HG03571 (cell line): ENCODE data around the gene FBXO34.
A peak's percentile ranks its signal among the peaks of the same experiment; 100 is the strongest.
"Not testable (repeated sequence)": the region's sequence is repeated elsewhere in the genome, so short reads cannot be mapped to it uniquely, and the experiment has no call there.

Experiments
- ATAC-seq: cut with Tn5 transposase; IDR thresholded peaks from one replicate; pipeline ENCODE4 v1.9.1; 2021; ENCODE audit not compliant: unreplicated experiment

Gene FBXO34

DNA sequence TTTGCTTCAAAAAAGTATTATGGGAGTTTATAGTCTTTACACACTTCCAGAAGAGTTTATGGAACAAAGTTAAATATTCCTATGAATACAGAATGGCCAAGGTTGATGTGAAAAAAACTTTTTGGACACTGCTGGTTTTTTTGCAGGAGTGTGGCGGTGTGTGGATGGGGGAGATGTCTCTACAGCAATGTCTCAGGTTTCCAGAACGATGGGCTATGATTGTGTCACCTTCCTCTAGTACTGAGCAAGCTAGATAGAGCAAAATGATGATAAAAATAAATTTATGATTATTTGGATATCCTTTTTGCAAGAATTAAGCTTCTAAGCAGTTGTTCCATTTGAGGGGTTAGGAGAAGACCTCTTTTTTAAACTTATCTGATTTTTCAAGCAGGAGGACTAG, 37.9 kb downstream of the FBXO34 start:
- ATAC-seq: no peak

DNA sequence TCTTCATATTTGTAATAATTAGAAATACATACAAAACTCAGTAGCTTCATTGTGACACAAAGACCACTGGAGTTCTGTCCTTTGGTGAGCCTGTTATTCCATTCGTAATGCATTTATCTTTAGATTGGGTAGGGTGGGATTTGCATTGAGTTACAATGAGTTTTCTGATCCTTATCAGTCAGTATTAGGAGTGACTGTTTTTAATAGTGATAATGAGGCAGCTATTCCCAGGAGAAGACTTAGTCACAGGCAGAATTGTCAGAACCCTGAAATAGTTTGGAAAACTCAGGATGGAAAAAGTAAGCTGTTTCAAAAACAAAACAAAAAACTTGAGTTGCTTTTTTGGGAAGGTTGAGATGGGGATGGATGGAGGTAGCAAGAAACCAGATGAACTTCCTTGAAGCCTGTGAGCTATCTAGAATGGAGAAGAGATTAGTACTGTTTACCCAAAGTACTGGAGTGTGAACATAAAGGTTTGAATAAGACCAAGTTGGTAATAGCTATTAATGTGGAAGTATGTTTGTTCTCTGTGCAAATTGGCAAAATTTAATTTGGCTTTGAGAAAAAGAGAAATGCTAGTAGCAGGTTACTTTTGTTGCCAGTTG, 38.6 kb downstream of the FBXO34 start:
- ATAC-seq: no peak

DNA sequence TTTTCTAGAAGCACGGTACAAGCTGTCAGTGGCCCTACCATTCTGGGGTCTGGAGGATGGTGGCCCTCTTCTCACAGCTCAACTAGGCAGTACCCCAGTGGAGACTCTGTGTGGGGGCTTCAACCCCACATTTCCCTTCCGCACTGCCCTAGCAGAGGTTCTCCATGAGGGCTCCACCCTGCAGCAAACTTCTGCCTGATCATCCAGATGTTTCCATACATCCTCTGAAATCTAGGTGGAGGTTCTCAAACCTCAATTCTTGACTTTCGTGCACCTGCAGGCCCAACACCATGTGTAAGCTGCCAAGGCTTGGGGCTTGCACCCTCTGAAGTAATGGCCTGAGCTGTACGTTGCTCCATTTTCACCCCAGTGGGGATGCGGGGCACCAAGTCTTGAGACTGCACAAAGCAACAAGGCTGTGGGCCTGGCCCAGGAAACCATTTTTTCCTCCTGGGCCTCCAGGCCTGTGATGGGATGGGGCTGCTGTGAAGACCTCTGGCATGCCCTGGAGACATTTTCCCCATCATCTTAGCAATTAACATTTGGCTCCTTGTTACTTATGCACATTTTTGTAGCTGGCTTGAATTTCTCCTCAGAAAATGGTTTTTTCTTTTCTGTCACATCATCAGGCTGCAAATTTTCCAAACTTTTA, 41.3 kb downstream of the FBXO34 start:
- ATAC-seq: not testable (repeated sequence)

DNA sequence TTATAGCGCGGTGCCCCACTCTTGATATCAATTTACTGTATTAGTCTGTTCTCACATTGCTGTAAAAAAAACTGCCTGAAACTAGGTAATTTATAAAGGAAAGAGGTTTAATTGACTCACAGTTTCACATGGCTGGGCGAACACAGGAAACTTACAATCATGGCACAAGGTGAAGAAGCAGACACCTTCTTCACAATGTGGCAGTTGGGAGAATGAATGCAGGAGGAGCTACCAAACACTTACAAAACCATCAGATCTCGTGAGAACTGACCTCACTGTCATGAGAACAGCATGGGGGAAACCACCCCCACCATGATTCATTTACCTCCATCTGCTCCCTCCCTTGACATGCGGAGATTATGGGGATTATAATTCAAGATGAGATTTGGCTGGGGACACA, 42.3 kb downstream of the FBXO34 start:
- ATAC-seq: no peak

DNA sequence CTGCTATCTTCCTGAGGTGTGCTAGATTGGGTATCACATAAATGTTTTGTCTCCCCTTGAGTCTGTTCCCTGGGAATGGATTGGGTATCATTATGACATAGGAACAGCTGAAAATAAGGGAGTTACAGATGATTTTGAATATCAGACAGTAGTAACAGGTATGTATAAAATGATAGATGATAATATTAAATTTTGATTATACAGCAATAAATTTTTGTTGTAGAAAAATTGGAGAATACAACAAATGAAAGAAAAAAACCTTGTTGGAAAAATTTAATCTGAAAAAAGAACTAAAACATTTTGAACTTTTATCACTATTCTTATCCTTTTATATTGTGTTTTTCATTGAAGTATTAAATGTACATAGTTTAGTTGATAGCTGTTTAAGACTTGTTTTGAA, 43.2 kb downstream of the FBXO34 start:
- ATAC-seq: no peak

DNA sequence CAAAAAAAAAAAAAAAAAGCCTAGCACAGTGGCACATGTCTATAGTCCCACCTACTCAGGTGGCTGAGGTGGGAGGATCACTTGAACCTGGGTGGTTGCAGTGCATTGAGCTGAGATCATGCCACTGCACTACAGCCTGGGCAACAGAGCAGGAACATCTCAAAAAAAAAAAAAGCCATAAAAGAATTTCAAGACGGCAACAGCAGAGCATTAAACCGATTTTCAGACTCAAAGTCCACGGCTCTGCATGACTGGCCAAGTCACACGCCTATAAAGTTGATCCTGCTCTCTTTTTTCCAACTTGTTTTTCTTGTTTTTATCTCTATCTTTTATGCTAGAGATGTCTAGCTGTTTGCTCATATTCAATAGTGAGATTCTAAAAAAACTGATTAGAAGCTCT, 45.3 kb downstream of the FBXO34 start:
- ATAC-seq: no peak

DNA sequence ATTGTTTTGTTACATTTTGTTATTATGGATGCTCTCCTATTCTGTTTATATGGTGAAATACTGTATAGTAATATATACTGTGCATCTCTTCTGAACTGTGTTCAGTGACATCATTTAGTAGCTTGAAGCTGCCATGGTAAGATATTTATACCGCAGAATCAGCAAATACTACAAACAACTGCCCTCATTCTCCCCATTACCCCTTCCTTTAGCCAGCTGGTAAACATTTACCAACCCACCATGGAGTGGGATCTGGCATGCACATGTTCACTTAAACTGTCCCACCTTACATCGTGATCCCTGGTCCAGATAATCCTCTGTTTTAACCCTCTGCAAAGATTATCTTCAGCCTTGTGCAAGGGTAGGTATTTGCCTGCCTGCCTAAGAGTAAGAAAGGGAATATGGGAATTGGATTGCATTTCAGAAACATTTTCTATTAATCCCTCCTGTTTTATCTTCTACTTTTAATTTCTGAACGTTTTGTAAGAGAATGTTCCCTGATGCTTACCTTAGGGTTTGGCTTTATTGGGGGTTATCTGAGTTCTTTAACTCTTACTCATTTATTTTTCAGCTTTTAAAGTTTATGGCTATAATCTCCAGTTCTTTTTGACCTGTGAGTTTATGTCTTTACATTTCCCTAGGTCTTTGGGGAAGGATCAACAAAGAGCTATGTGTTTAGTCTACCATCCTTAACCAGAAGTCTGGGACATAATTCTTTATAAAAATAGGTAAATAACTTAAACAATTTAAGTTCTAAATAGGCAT, 46.5 kb downstream of the FBXO34 start:
- no peak for ATAC-seq

DNA sequence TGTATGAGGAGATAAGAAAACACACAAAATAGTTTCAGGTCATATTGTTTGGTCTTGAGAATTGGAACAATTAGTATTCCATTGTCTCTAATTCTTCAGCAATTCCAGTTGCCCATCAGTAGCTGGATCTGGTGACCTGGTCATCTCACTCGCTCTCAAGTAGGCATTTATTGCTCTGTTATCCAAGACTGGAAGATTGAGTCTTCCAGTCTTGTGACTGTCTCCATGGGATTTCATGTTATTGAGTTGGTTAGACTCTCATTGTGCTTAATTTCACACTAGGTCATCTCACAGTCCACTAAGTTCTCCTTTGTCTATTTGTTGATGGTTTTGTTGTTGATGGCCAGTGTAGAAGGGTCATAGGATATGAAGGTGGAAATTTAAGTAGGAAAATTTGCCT, 47.5 kb downstream of the FBXO34 start:
- no peak for ATAC-seq

DNA sequence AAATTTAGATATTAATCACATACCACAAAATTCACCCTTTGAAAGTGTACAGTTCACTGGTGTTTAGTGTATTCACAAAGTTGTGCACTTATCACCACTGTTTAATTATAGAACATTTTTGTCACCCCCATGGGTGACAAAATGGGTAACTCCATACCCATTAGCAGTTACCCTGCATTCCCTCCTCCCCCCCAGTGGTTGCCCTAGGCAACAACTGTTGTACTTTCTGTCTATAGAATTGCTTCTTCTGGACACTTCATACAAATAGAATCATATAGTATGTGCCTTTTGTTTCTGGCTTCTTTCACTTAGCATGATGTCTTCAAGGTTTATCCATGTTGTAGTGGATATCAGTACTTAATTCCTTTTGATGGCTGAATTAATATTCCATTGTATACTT, 52.7 kb downstream of the FBXO34 start:
- ATAC-seq: no peak

DNA sequence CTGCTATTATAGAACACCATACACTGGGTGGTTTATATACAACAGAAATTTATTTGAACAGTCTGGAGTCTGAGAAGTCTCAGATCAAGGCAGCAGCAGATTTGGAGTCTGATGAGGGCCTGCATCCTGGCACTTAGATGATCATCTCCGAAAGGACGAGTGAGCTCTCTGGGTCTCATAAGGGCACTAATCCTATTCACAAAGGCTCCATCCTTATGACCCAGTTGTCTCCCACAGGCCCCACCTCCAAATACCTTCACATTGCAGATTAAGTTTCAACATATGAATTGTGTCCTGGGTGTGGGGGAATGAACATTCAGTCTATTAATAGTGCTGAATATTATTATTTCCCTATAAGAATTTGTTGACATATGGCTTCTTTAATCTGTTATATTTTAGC, 53.6 kb downstream of the FBXO34 start:
- ATAC-seq: no peak

DNA sequence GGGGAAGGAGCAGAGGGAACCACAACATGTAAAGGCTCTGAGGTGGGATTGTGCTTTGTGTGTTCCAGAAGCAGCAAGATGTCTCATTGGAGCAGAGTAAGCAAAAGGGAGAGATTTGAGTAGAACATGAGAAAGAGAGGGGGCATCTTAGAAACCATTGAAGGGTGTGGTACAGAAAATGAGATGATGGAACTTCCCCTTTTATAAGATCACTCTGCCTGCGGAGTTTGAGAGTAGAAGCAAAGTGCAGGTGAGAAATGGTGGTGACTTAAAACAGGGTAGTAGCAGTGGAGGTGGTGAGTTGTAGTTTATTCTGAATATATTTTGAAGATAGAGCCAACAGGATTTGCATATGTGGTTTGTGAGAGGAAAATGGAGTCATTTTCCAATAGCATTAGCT, 56.0 kb downstream of the FBXO34 start:
- ATAC-seq: no peak

DNA sequence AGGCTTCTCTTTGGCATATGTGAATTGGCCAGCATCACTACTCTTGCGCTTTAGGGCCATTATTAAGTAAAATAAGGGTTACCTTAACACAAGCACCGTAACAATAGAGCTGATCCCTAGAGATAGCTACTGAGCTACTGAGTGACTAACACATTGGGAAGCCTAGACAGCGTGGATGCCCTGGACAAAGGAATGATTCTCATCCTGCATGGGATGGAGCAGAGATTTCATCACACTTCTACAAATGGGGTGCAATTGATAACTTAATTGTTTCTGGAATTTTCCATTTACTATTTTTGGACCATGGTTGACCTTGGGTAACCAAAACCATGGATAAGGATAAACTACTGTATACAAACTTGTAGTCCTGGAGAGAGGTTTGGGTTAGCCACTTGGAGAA, 57.1 kb downstream of the FBXO34 start:
- ATAC-seq: no peak

DNA sequence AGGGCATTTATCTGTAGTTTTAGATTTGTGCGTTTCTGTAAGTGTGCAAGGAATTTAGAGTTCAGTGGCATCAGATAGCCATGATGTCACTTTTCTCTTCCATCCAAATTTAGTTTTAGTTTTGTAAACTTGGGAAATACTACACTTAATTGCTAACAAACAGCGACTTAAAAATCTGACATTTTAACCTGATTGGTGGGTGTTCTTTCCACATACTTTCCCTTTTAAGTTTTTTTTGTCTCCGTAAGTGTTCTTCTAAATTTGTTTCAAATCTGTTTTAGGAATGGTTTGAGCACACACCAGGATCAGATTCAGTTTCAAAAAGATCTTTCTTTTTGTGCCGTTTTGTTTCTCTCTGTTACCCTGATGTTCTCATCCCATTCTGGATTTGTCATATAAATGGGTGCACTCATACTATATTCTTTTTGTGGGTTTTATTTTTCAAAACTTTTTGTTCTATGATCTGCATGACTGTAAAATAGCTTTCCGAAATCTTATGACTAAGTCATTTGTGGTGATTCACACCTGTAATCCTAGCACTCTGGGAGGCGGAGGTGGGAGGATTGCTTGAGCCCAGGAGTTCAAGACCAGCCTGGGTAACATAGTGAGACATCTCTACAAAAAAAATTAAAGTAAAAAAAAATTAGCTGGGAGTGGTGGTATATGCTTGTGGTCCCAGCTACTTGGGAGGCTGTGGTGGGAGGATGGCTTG, 58.9 kb downstream of the FBXO34 start:
- ATAC-seq: no peak

DNA sequence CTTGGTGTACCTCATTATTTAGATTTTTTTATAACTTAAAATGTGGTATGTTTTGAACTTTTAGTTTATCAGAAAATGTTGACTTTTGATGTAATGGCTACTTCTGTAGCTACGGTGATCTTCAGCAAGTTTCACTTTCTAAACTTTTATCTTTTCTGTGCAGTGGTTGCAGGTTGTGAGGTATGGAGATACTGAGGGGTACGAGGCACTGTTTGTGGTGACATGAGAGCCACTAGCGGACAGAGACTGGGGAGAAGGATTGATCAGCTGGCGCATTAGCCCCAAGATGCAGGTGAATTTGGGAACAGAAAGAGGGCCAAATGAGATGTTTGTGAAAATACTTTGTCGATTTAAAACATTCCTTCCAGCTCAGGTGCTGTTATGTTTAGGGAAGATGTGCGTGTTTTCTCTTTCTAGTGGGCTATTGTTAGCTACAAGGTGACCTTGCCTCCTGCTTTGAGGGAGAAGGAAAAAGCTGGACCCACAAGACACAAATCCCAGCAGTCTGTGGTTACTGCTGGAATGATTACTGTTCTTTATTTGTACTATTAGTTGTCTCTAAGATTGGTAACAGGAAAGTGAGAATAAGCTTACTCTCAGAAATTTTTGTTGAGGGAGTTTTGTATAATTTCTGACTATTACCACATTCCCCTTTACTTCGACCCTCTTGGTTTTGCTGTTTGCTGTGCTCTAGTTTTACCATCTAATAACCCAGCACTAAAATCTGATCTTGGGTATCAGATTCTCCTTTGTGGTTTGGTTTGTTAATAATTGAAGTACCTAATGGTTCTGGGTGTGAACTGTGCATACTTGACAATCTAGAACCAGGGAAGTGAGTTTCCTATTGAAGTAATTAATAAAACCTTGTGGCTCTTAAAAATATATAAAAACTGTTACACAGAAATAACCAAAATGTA, 61.7 kb downstream of the FBXO34 start:
- ATAC-seq: peak; percentile 65

DNA sequence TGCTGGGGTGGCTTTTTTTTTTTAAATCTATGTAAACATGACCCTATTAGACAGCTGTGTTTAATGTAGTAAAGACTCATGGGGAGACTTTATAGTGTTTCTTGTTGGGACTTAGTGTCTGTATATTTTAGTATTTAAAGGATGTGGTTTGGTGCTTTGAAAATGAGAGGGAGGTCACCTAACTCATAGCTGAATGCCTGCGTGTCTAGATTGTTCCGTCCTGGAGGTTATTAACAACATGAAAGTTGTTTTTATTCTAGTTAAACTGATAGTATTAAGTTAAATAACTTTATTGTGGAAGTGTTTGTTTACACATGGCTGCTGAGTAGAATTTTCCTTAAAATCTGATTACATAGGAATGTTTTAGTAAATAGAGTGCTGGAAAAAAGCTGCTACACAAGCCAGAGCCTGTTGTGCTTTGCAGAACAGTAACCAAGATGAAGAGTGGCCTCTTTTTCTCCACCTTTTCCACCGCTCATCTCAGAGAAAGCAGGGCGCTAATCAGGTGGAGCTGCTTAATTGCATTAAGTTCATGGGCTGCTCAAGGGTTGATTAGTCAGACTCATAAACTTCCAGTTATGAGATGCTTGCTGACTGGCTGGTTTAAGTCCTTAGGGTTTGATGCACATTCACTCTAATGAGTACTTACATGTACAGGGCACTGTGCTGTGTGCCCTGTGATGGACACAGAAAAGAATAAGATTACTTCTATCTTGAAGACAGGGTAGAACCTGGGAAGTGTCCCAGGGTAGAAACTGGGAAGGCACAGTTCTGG, 62.7 kb downstream of the FBXO34 start:
- peak; percentile 72 for ATAC-seq

DNA sequence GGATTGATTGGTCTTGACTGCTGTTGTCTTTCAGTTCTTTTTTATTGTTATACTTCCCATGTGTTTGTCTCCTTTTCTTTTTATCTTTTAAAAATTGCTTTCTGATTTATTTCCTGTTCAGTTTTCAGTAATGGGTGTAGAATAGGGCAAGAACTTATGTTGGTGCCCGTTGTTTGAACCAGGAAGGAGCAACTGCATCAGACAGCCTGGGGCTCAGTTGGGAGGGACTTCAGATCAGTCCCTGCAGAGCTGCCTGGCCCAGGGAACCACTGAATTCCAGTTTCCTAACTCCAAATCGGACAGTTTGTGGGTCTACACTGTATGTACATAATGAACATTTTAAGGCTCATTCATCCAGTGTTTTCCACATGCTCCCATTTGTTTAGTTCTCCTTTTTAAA, 64.9 kb downstream of the FBXO34 start:
- no peak for ATAC-seq

DNA sequence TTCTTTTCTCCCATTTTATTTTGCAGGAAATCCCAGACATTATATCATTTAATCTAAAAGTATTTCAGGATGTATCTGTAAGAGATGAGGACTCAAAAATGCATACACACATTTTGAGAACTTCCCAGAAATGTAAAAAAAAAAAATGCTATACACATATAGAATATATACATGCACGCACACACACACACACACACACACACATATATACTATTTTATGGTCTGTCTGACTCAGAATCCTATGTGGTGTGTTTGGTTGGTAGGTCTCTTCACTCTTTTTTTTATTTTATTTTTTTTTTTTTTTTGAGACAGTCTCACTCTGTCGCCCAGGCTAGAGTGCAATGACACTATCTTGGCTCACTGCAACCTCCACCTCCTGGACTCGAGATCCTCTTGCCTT, 65.5 kb downstream of the FBXO34 start:
- ATAC-seq: no peak

DNA sequence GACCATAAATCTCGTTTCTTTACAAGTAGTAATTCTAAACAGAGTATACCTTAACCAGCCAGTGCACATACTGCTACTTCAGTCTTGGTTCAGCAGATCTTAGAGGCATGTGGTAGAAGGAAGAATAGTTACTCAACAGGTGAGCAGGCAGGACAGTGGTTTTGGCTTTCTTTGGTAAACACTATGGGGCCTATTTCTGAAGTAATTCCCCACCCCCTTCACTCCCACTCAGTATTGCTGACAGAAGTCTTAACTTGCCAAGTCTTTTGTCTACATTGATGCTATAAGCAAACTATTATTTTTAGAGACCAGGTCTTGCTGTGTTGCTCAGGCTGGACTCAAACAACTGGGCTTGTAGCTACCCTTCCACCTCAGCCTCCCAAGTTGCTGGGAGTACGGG, 68.5 kb downstream of the FBXO34 start:
- ATAC-seq: no peak

DNA sequence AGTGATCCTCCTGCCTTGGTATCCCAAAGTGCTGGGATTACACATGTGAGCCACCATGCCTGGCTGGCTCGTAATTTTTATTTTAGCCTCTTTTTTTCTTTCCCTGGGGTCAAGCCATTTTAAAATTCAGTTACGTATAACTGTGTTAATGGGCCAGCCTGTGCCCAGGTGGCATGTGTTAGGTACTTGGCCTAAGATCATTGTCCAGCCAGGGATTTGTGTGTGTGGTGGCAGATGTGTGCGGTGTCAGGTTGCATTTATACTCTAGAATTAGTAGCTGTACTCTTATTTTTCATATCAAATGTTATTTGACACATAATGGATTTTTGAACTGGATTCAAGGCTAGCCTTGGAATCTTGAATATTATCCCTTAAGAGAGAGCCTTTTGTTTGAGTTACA, 69.3 kb downstream of the FBXO34 start:
- ATAC-seq: no peak

DNA sequence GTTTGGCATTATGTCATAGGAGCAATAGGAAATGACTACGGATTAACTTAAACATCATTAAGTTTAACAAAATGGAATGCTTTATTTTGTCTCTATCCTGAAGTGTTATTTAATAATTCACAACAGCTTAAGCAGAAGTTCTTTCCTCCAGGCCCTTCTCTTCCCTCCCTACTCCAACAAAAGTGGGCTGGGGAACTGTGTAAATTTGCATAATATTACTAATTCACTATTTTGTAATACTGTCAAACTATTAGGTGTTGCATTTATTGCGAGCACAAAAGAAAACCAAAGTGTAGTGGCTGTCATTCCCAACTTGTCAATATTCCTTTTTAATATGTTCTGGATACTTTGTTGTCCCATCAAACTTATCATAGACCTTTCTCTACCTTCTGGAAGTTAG, 70.6 kb downstream of the FBXO34 start:
- ATAC-seq: no peak
